WTC11 (cell line): ENCODE data around the gene XRCC5. TPM values are rescaled to one million over a fixed set of nuclear protein-coding genes. Genes with fewer than 3 reads are reported as not detected.

ENCODE experiments used
- ATAC-seq: fragments of 200-7000 bp; cut with Tn5 transposase; 2 replicates; pipeline ENCODE4 v1.10.0; 2021; ENCODE audit warnings: mild to moderate bottlenecking, moderate library complexity
- CTCF ChIA-PET: fragments of 300-600 bp; sonication (Branson Sonifier 250); formaldehyde crosslinking; loops from one replicate; lab custom pipeline; 2021; ENCODE audit warnings: antibody characterized with exemption; lab: Charles Lee
- POLR2A ChIA-PET: fragments of 350-600 bp; sonication (Branson Sonifier 250); formaldehyde crosslinking; loops from one replicate; lab custom pipeline; 2021; ENCODE audit warnings: antibody characterized with exemption; lab: Charles Lee
- DNase-seq: peaks from one replicate; pipeline ENCODE4 v3.0.0; 2021; ENCODE audit warnings: low spot score
- H3K27ac Mint-ChIP-seq: 2 replicates; pipeline ENCODE4 v1.8.0; 2021; ENCODE audit warnings: mixed read lengths
- H3K27me3 Mint-ChIP-seq: 2 replicates; pipeline ENCODE4 v1.8.0; 2021; ENCODE audit warnings: low read depth, mild to moderate bottlenecking, moderate library complexity, mixed read lengths
- H3K36me3 Mint-ChIP-seq: 2 replicates; pipeline ENCODE4 v1.8.0; 2021; ENCODE audit warnings: mixed read lengths
- H3K4me1 Mint-ChIP-seq: 2 replicates; pipeline ENCODE4 v1.8.0; 2022; ENCODE audit warnings: mixed read lengths
- H3K4me3 Mint-ChIP-seq: 2 replicates; pipeline ENCODE4 v1.8.0; 2021; ENCODE audit warnings: mild to moderate bottlenecking, moderate library complexity, mixed read lengths
- H3K9me3 Mint-ChIP-seq: 2 replicates; pipeline ENCODE4 v1.8.0; 2021; ENCODE audit warnings: mixed read lengths
- ATF1 ChIP-seq: sonication (generic); formaldehyde crosslinking; IDR thresholded peaks from 2 replicates; pipeline ENCODE4 v1.8.1; 2023; ENCODE audit warnings: mild to moderate bottlenecking, moderate library complexity, missing genetic modification reagents
- CBFB ChIP-seq: sonication (generic); formaldehyde crosslinking; IDR thresholded peaks from 2 replicates; pipeline ENCODE4 v1.8.1; 2022; ENCODE audit warnings: mild to moderate bottlenecking, low read depth, missing genetic modification reagents
- CREB1 ChIP-seq: sonication (generic); formaldehyde crosslinking; IDR thresholded peaks from 2 replicates; pipeline ENCODE4 v1.8.0; 2023; ENCODE audit warnings: mild to moderate bottlenecking, missing genetic modification reagents
- CREM ChIP-seq: sonication (generic); formaldehyde crosslinking; IDR thresholded peaks from 2 replicates; pipeline ENCODE4 v1.8.1; 2022; ENCODE audit warnings: mild to moderate bottlenecking, missing genetic modification reagents, moderate library complexity
- ELF4 ChIP-seq: sonication (generic); formaldehyde crosslinking; IDR thresholded peaks from 2 replicates; pipeline ENCODE4 v1.8.1; 2022; ENCODE audit warnings: low read depth, mild to moderate bottlenecking, moderate library complexity, missing genetic modification reagents
- EMX1 ChIP-seq: fragments of 250-450 bp; sonication (Bioruptor Pico); IDR thresholded peaks from 2 replicates; pipeline ENCODE4 v1.8.0; 2021; ENCODE audit warnings: mild to moderate bottlenecking
- FOXP1 ChIP-seq: sonication (generic); formaldehyde crosslinking; IDR thresholded peaks from 2 replicates; pipeline ENCODE4 v1.8.0; 2022; ENCODE audit warnings: missing genetic modification reagents, mild to moderate bottlenecking, moderate library complexity, borderline replicate concordance
- PRRX2 ChIP-seq: fragments of 250-450 bp; sonication (Bioruptor Pico); IDR thresholded peaks from 2 replicates; pipeline ENCODE4 v1.8.0; 2021; ENCODE audit warnings: mild to moderate bottlenecking
- ZNF138 ChIP-seq: sonication (generic); formaldehyde crosslinking; conservative IDR thresholded peaks from 2 replicates; pipeline ENCODE4 v1.8.1; 2022; ENCODE audit warnings: mild to moderate bottlenecking, moderate library complexity, missing genetic modification reagents
- ZNF232 ChIP-seq: sonication (generic); formaldehyde crosslinking; IDR thresholded peaks from 2 replicates; pipeline ENCODE4 v1.8.0; 2022; ENCODE audit warnings: mild to moderate bottlenecking, missing genetic modification reagents
- ZNF317 ChIP-seq: sonication (generic); formaldehyde crosslinking; IDR thresholded peaks from 2 replicates; pipeline ENCODE4 v1.8.1; 2023; ENCODE audit warnings: low read depth, mild to moderate bottlenecking, moderate library complexity, missing genetic modification reagents, borderline replicate concordance
- ZNF671 ChIP-seq: fragments of 250-450 bp; sonication (Bioruptor Pico); IDR thresholded peaks from 2 replicates; pipeline ENCODE4 v1.8.0; 2021; ENCODE audit warnings: mild to moderate bottlenecking
- total RNA-seq: library from RNA; stranded (reverse); gene quantifications from 3 replicates; pipeline ENCODE4 v1.2.3, GENCODE V29; 2021
- TF ChIP-seq, protein P1 (sequence below): fragments of 250-450 bp; sonication (Bioruptor Pico); IDR thresholded peaks from 2 replicates; pipeline ENCODE4 v1.9.0; 2021; ENCODE audit warnings: moderate library complexity, mild to moderate bottlenecking, inconsistent platforms, borderline replicate concordance
- TF ChIP-seq, protein P2 (sequence below): sonication (generic); formaldehyde crosslinking; IDR thresholded peaks from 2 replicates; pipeline ENCODE4 v1.8.1; 2023; ENCODE audit warnings: mild to moderate bottlenecking, moderate library complexity, missing genetic modification reagents
- TF ChIP-seq, protein P3 (sequence below): sonication (generic); formaldehyde crosslinking; IDR thresholded peaks from 2 replicates; pipeline ENCODE4 v1.8.1; 2022; ENCODE audit warnings: mild to moderate bottlenecking, moderate library complexity, missing genetic modification reagents
- TF ChIP-seq, protein P4 (sequence below): fragments of 200-600 bp; IDR thresholded peaks from 2 replicates; pipeline ENCODE4 v1.8.0; 2022; ENCODE audit warnings: antibody characterized with exemption
- TF ChIP-seq, protein P5 (sequence below): sonication (generic); formaldehyde crosslinking; IDR thresholded peaks from 2 replicates; pipeline ENCODE4 v1.8.0; 2022; ENCODE audit warnings: mild to moderate bottlenecking, missing genetic modification reagents
- TF ChIP-seq, protein P6 (sequence below): sonication (generic); formaldehyde crosslinking; IDR thresholded peaks from 2 replicates; pipeline ENCODE4 v1.8.0; 2022; ENCODE audit warnings: mild to moderate bottlenecking, missing genetic modification reagents
- TF ChIP-seq, protein P7 (sequence below): sonication (generic); formaldehyde crosslinking; IDR thresholded peaks from 2 replicates; pipeline ENCODE4 v1.8.0; 2023; ENCODE audit warnings: mild to moderate bottlenecking, missing genetic modification reagents
- TF ChIP-seq, protein P8 (sequence below): sonication (generic); formaldehyde crosslinking; IDR thresholded peaks from 2 replicates; pipeline ENCODE4 v1.8.0; 2023; ENCODE audit warnings: missing genetic modification reagents, mild to moderate bottlenecking, borderline replicate concordance

The XRCC5 gene
- total RNA-seq, 1 experiment from 2014 or later = 522 TPM

DNA sequence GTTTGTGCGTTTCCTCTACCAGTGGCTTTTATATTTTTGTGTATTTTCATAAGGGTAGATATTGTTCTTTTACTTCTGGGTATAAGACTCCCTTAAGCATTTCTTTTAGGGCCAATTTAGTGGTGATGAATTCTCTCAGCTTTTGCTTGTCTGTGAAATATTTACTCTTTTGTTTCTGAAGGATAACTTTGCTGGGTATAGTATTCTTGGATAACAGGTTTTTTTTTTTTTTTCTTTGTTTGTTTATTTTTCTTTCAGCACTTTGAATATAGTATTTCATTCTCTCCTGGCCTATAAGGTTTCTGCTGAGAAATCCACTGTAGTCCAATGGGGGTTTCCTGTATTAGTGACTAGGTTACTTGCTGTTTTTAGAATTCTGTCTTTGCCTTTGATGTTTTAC lies 122.7 kb downstream of the XRCC5 start:
- DNase-seq = no peak
- Mint-ChIP-seq H3K4me3 (no peak overlapping the region), H3K27ac (no peak overlapping the region), H3K27me3 (no peaks in the 10 kb centered on the region; the same call in 1 of the 2 replicates), H3K36me3 (peaks cover 21% of the 10 kb centered on the region), H3K4me1 (no peaks in the 10 kb centered on the region), H3K9me3 (peaks cover 30% of the 10 kb centered on the region)
- ChIA-PET CTCF (no interaction called here), POLR2A (no interaction called here)
- no peak for TF ChIP-seq ZNF138 (CRISPR knock-in tag)
- TF ChIP-seq, protein P1, sequence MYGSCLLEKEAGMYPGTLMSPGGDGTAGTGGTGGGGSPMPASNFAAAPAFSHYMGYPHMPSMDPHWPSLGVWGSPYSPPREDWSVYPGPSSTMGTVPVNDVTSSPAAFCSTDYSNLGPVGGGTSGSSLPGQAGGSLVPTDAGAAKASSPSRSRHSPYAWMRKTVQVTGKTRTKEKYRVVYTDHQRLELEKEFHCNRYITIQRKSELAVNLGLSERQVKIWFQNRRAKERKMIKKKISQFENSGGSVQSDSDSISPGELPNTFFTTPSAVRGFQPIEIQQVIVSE = no peak
- TF ChIP-seq ZNF671 (CRISPR knock-in tag) = no peak
- no peak for TF ChIP-seq ATF1 (CRISPR knock-in tag)
- no peak for TF ChIP-seq CREB1 (CRISPR knock-in tag)
- TF ChIP-seq, protein P2, sequence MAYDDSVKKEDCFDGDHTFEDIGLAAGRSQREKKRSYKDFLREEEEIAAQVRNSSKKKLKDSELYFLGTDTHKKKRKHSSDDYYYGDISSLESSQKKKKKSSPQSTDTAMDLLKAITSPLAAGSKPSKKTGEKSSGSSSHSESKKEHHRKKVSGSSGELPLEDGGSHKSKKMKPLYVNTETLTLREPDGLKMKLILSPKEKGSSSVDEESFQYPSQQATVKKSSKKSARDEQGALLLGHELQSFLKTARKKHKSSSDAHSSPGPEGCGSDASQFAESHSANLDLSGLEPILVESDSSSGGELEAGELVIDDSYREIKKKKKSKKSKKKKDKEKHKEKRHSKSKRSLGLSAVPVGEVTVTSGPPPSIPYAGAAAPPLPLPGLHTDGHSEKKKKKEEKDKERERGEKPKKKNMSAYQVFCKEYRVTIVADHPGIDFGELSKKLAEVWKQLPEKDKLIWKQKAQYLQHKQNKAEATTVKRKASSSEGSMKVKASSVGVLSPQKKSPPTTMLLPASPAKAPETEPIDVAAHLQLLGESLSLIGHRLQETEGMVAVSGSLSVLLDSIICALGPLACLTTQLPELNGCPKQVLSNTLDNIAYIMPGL = no peak
- TF ChIP-seq ZNF317 (CRISPR knock-in tag) = no peak
- TF ChIP-seq, protein P3, sequence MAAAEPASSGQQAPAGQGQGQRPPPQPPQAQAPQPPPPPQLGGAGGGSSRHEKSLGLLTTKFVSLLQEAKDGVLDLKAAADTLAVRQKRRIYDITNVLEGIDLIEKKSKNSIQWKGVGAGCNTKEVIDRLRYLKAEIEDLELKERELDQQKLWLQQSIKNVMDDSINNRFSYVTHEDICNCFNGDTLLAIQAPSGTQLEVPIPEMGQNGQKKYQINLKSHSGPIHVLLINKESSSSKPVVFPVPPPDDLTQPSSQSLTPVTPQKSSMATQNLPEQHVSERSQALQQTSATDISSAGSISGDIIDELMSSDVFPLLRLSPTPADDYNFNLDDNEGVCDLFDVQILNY = no peak
- TF ChIP-seq FOXP1 (CRISPR knock-in tag) = no peak
- TF ChIP-seq, protein P4, sequence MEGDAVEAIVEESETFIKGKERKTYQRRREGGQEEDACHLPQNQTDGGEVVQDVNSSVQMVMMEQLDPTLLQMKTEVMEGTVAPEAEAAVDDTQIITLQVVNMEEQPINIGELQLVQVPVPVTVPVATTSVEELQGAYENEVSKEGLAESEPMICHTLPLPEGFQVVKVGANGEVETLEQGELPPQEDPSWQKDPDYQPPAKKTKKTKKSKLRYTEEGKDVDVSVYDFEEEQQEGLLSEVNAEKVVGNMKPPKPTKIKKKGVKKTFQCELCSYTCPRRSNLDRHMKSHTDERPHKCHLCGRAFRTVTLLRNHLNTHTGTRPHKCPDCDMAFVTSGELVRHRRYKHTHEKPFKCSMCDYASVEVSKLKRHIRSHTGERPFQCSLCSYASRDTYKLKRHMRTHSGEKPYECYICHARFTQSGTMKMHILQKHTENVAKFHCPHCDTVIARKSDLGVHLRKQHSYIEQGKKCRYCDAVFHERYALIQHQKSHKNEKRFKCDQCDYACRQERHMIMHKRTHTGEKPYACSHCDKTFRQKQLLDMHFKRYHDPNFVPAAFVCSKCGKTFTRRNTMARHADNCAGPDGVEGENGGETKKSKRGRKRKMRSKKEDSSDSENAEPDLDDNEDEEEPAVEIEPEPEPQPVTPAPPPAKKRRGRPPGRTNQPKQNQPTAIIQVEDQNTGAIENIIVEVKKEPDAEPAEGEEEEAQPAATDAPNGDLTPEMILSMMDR = no peak
- TF ChIP-seq, protein P5, sequence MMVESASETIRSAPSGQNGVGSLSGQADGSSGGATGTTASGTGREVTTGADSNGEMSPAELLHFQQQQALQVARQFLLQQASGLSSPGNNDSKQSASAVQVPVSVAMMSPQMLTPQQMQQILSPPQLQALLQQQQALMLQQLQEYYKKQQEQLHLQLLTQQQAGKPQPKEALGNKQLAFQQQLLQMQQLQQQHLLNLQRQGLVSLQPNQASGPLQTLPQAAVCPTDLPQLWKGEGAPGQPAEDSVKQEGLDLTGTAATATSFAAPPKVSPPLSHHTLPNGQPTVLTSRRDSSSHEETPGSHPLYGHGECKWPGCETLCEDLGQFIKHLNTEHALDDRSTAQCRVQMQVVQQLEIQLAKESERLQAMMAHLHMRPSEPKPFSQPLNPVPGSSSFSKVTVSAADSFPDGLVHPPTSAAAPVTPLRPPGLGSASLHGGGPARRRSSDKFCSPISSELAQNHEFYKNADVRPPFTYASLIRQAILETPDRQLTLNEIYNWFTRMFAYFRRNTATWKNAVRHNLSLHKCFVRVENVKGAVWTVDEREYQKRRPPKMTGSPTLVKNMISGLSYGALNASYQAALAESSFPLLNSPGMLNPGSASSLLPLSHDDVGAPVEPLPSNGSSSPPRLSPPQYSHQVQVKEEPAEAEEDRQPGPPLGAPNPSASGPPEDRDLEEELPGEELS (CRISPR knock-in tag) = no peak
- TF ChIP-seq, protein P6, sequence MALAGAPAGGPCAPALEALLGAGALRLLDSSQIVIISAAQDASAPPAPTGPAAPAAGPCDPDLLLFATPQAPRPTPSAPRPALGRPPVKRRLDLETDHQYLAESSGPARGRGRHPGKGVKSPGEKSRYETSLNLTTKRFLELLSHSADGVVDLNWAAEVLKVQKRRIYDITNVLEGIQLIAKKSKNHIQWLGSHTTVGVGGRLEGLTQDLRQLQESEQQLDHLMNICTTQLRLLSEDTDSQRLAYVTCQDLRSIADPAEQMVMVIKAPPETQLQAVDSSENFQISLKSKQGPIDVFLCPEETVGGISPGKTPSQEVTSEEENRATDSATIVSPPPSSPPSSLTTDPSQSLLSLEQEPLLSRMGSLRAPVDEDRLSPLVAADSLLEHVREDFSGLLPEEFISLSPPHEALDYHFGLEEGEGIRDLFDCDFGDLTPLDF = no peak
- no peak for TF ChIP-seq ZNF232 (CRISPR knock-in tag)
- TF ChIP-seq PRRX2 (CRISPR knock-in tag) = no peak
- no peak for TF ChIP-seq EMX1 (CRISPR knock-in tag)
- TF ChIP-seq, protein P7, sequence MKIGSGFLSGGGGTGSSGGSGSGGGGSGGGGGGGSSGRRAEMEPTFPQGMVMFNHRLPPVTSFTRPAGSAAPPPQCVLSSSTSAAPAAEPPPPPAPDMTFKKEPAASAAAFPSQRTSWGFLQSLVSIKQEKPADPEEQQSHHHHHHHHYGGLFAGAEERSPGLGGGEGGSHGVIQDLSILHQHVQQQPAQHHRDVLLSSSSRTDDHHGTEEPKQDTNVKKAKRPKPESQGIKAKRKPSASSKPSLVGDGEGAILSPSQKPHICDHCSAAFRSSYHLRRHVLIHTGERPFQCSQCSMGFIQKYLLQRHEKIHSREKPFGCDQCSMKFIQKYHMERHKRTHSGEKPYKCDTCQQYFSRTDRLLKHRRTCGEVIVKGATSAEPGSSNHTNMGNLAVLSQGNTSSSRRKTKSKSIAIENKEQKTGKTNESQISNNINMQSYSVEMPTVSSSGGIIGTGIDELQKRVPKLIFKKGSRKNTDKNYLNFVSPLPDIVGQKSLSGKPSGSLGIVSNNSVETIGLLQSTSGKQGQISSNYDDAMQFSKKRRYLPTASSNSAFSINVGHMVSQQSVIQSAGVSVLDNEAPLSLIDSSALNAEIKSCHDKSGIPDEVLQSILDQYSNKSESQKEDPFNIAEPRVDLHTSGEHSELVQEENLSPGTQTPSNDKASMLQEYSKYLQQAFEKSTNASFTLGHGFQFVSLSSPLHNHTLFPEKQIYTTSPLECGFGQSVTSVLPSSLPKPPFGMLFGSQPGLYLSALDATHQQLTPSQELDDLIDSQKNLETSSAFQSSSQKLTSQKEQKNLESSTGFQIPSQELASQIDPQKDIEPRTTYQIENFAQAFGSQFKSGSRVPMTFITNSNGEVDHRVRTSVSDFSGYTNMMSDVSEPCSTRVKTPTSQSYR (CRISPR knock-in tag) = no peak
- TF ChIP-seq, protein P8, sequence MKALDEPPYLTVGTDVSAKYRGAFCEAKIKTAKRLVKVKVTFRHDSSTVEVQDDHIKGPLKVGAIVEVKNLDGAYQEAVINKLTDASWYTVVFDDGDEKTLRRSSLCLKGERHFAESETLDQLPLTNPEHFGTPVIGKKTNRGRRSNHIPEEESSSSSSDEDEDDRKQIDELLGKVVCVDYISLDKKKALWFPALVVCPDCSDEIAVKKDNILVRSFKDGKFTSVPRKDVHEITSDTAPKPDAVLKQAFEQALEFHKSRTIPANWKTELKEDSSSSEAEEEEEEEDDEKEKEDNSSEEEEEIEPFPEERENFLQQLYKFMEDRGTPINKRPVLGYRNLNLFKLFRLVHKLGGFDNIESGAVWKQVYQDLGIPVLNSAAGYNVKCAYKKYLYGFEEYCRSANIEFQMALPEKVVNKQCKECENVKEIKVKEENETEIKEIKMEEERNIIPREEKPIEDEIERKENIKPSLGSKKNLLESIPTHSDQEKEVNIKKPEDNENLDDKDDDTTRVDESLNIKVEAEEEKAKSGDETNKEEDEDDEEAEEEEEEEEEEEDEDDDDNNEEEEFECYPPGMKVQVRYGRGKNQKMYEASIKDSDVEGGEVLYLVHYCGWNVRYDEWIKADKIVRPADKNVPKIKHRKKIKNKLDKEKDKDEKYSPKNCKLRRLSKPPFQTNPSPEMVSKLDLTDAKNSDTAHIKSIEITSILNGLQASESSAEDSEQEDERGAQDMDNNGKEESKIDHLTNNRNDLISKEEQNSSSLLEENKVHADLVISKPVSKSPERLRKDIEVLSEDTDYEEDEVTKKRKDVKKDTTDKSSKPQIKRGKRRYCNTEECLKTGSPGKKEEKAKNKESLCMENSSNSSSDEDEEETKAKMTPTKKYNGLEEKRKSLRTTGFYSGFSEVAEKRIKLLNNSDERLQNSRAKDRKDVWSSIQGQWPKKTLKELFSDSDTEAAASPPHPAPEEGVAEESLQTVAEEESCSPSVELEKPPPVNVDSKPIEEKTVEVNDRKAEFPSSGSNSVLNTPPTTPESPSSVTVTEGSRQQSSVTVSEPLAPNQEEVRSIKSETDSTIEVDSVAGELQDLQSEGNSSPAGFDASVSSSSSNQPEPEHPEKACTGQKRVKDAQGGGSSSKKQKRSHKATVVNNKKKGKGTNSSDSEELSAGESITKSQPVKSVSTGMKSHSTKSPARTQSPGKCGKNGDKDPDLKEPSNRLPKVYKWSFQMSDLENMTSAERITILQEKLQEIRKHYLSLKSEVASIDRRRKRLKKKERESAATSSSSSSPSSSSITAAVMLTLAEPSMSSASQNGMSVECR (CRISPR knock-in tag) = no peak
- TF ChIP-seq CBFB (CRISPR knock-in tag) = no peak
- no peak for TF ChIP-seq ELF4
- TF ChIP-seq CREM (CRISPR knock-in tag) = no peak
- no peak for ATAC-seq
